GM12801 (cell line): ENCODE results near the gene OR4C45.

ENCODE experiments used
- TF ChIP-seq, protein P1 (sequence below): IDR thresholded peaks from one replicate; pipeline ENCODE4 v1.5.1; 2011; ENCODE audit warnings: control low read depth; ENCODE audit not compliant: insufficient read length; ENCODE audit errors: extremely low read depth

The OR4C45 gene

GRCh38 chr11:50072226-50073112, 39.8 kb downstream of the OR4C45 start:
- TF ChIP-seq, protein P1, sequence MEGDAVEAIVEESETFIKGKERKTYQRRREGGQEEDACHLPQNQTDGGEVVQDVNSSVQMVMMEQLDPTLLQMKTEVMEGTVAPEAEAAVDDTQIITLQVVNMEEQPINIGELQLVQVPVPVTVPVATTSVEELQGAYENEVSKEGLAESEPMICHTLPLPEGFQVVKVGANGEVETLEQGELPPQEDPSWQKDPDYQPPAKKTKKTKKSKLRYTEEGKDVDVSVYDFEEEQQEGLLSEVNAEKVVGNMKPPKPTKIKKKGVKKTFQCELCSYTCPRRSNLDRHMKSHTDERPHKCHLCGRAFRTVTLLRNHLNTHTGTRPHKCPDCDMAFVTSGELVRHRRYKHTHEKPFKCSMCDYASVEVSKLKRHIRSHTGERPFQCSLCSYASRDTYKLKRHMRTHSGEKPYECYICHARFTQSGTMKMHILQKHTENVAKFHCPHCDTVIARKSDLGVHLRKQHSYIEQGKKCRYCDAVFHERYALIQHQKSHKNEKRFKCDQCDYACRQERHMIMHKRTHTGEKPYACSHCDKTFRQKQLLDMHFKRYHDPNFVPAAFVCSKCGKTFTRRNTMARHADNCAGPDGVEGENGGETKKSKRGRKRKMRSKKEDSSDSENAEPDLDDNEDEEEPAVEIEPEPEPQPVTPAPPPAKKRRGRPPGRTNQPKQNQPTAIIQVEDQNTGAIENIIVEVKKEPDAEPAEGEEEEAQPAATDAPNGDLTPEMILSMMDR, result no peak

GRCh38 chr11:50073113-50074105, 40.7 kb downstream of the OR4C45 start:
- TF ChIP-seq, protein P1, result no peak

DNA sequence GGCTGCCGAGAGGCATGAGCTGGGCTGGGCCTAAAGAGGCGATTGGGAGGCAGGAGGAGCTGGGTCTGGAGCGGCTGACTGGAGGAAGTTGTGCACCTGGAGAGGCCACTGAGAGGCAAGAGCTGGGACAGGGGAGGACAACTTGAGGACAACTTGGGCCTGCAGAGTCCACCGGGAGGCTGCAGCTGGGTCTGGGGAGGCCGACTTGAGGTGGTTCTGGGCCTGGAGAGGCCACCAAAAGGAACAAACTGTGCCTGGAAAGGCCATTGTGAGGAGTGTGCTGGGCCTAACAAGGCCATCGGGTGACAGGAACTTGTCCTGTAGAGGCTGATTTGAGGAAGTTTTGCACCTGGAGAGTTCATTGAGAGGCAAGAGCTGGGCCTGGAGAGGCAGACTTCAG, 41.5 kb downstream of the OR4C45 start:
- TF ChIP-seq, protein P1, result no peak

GRCh38 chr11:50075856-50076255, 43.2 kb downstream of the OR4C45 start:
- TF ChIP-seq, protein P1, result no peak

GRCh38 chr11:50077526-50077925, 44.9 kb downstream of the OR4C45 start:
- TF ChIP-seq, protein P1, result no peak

DNA sequence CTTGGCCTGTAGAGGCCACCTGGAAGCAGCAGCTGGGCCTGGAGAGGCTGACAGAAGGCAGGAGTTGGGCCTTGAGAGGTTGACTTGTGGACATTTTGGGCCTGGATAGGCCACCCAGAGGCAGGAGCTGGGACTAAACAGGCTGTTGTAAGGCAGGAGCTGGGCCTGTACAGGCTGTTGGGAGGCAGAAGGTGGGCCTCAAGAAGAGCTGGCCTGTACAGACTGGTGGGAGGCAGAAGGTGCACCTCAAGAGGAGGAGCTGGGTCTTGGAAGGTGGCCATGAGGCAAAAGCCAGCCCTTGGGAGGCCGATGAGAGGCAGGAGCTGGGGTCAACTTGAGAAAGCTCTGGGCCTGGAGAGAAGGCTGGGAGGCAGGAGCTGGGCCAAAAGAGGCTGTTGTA, 45.3 kb downstream of the OR4C45 start:
- TF ChIP-seq, protein P1, result no peak

DNA sequence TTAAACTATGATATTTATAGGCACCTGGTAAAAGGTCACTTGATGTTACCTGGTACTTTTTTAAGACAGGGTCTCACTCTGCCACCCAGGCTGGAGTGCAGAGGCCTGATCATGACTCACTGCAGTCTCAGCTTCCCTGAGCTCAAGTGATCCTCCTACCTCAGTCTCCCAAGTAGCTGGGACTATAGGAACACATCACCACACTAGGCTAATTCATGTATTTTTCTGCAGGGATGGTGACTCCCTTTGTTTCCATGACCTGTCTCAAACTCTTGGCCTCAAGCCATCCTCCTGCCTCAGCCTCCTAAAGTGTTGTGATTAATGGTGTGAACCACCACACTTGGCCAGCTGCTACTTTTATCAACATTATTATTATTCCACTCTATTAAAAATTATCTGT, 47.6 kb downstream of the OR4C45 start:
- TF ChIP-seq, protein P1, result no peak
